ENCODE measurements around the gene FAM135A. TPM values are rescaled to one million over a fixed set of nuclear protein-coding genes. Genes with fewer than 3 reads are reported as not detected.
"Not testable (repeated sequence)": the region's sequence is repeated elsewhere in the genome, so short reads cannot be mapped to it uniquely, and the experiment has no call there.

The FAM135A gene
- total RNA-seq, 2 donors from 2014 or later: 28.0 to 40.3 TPM

DNA sequence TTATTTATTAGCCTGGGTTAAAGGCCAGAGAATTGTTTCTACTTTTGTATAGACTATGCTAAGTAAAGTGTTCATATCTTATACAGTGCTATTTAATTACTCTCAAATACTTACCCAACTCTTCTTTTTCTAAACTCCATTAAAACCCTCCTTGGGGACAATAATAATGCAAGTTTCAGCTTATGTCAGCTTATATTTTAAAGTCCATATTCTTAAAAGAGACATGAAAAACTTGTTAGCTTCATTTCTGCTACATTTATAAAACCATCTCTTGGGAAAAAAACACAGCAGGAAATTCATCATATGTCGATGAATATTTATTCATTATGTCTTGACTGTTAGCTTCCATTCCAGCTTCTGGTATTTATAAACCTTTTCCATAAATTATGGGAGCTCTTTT is 81.5 kb downstream of the FAM135A start:
- Histone ChIP-seq H3K4me3 (no peak overlapping the region), H3K9me3 (no peaks in the 10 kb centered on the region), H3K27ac (no peak overlapping the region), H3K36me3 (peaks cover 2% of the 10 kb centered on the region), H3K4me1 (ENCODE audit: control insufficient read depth in 1 of 2, low read depth in 2 of 2) (no peaks in the 10 kb centered on the region), H3K27me3 (replicated peaks; ENCODE audit: insufficient read depth) (no peaks in the 10 kb centered on the region)
- DNase-seq (ENCODE audit: low spot score) (no peak), ATAC-seq (ENCODE audit: insufficient number of reproducible peaks, low FRiP score, low read depth) (no peak)
- TF ChIP-seq, protein P1, sequence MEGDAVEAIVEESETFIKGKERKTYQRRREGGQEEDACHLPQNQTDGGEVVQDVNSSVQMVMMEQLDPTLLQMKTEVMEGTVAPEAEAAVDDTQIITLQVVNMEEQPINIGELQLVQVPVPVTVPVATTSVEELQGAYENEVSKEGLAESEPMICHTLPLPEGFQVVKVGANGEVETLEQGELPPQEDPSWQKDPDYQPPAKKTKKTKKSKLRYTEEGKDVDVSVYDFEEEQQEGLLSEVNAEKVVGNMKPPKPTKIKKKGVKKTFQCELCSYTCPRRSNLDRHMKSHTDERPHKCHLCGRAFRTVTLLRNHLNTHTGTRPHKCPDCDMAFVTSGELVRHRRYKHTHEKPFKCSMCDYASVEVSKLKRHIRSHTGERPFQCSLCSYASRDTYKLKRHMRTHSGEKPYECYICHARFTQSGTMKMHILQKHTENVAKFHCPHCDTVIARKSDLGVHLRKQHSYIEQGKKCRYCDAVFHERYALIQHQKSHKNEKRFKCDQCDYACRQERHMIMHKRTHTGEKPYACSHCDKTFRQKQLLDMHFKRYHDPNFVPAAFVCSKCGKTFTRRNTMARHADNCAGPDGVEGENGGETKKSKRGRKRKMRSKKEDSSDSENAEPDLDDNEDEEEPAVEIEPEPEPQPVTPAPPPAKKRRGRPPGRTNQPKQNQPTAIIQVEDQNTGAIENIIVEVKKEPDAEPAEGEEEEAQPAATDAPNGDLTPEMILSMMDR (IDR thresholded peaks at IDR 0.05): no peak

DNA sequence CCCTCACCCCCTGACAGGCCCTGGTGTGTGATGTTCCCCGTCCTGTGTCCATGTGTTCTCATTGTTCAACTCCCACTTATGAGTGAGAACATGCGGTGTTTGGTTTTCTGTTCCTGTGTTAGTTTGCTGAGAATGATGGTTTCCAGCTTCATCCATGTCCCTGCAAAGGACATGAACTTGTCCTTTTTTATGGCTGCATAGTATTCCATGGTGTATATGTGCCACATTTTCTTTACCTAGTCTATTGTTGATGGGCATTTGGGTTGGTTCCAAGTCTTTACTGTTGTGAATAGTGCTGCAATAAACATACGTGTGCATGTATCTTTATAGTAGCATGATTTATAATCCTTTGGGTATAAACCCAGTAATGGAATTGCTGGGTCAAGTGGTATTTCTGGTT is 82.5 kb downstream of the FAM135A start:
- not testable (repeated sequence) for H3K27ac ChIP-seq; H3K9me3 ChIP-seq; H3K4me1 ChIP-seq (ENCODE audit: control insufficient read depth in 1 of 2, low read depth in 2 of 2); H3K4me3 ChIP-seq; H3K36me3 ChIP-seq; DNase-seq (ENCODE audit: low spot score); ATAC-seq (ENCODE audit: insufficient number of reproducible peaks, low FRiP score, low read depth); H3K27me3 ChIP-seq (replicated peaks; ENCODE audit: insufficient read depth)

DNA sequence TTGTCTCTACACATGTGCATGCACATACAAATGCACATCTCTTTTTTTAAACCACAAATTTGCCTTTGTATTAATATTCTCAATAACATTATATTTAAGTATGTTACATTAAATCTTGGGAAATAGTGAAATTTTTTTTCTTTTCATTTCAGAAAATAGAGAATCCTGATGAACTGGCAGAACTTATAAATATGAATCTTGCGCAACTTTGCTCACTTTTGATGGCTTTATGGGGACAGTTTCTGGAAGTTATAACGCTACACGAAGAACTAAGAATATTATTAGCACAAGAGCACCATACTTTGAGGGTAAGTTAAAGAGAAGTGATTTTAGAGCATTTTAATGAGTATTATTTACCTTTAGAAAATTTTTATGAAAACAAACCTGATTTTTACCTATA is 89.2 kb downstream of the FAM135A start:
- H3K4me3 ChIP-seq: no peak overlapping the region
- no peaks in the 10 kb centered on the region for H3K27me3 ChIP-seq (replicated peaks; ENCODE audit: insufficient read depth)
- no peak overlapping the region for H3K27ac ChIP-seq
- DNase-seq (ENCODE audit: low spot score): no peak
- TF ChIP-seq, protein P1 (IDR thresholded peaks at IDR 0.05): no peak
- peaks cover 6% of the 10 kb centered on the region for H3K9me3 ChIP-seq
- H3K4me1 ChIP-seq (ENCODE audit: control insufficient read depth in 1 of 2, low read depth in 2 of 2): no peaks in the 10 kb centered on the region
- no peak for ATAC-seq (ENCODE audit: insufficient number of reproducible peaks, low FRiP score, low read depth)
- peaks cover 19% of the 10 kb centered on the region for H3K36me3 ChIP-seq

DNA sequence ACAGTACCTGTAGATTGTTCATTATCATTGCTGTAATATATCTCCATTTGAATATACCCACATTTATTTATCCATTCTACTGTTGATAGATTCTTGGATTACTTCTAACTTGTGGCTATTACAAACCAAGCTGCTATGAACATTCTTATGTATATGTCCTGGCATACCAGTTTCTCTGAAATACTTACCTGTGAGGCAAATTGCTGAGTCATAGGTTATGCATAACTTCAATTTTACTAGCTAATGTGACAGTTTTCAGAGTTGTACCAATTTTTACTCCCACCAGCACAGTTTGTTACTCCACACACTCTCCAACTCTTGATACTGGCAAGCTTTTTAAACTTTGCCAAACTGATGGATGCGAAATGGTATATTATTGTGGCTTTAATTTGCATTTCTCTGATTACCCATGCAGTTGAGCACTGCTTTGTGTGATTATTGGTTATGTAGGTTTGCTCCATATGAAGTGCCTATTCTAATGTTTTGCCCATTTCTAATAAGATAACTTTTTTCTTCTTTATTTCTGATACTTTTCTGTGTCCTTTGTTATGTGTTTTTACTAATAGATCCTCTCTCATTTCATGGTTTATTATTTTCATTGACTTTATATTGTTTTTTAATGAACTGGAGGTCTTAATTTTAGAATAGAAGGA is 90.6 kb downstream of the FAM135A start:
- Histone ChIP-seq H3K27me3 (replicated peaks; ENCODE audit: insufficient read depth) (no peaks in the 10 kb centered on the region), H3K9me3 (peaks cover 6% of the 10 kb centered on the region), H3K27ac (no peak overlapping the region), H3K4me3 (no peak overlapping the region), H3K36me3 (peaks cover 19% of the 10 kb centered on the region), H3K4me1 (ENCODE audit: control insufficient read depth in 1 of 2, low read depth in 2 of 2) (no peaks in the 10 kb centered on the region)
- no peak for ATAC-seq (ENCODE audit: insufficient number of reproducible peaks, low FRiP score, low read depth)
- TF ChIP-seq, protein P1 (IDR thresholded peaks at IDR 0.05): no peak
- DNase-seq (ENCODE audit: low spot score): no peak

DNA sequence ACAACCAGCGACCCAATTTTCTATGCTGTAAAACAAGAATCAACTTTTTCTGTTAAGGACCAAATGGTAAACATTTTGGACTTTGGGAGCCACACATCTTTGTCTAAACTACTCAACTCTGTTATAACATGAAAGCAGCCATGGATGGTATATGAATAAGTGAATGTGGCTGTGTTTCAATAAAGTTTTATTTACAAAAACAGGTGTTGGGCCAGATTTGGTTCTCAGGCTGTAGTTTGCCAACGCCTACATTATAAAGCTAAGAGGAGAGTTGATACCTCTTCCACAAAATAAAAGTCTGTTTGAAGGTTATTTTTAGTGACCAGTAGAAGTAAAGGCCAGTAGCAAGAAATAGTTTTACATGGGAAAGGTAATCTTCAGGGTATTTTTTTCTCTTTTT is 93.0 kb downstream of the FAM135A start:
- H3K9me3 ChIP-seq: peaks cover 6% of the 10 kb centered on the region
- H3K4me1 ChIP-seq (ENCODE audit: control insufficient read depth in 1 of 2, low read depth in 2 of 2): no peaks in the 10 kb centered on the region
- H3K36me3 ChIP-seq: peaks cover 15% of the 10 kb centered on the region
- TF ChIP-seq, protein P1 (IDR thresholded peaks at IDR 0.05): no peak
- H3K27ac ChIP-seq: no peak overlapping the region
- no peak overlapping the region for H3K4me3 ChIP-seq
- no peaks in the 10 kb centered on the region for H3K27me3 ChIP-seq (replicated peaks; ENCODE audit: insufficient read depth)
- no peak for ATAC-seq (ENCODE audit: insufficient number of reproducible peaks, low FRiP score, low read depth)
- DNase-seq (ENCODE audit: low spot score): no peak

DNA sequence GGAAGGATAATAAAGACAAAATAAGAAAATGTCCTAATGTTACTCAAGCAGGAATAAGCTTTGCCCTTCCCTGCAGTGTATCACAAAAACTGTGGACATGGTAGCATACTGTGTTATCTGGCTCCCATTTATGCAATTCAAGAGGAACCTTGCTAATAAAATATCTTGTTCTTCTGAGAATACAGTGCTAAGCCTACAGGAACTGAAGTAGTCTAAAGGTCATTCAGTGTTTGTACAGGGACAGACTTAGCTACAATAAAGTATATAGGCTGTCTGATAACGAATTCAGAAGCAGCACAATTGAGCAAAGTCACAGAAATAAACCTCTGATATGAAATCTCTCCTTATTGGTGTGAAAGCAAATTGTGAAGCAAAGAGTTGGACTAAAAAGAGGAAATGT is 93.9 kb downstream of the FAM135A start:
- H3K4me1 ChIP-seq (ENCODE audit: control insufficient read depth in 1 of 2, low read depth in 2 of 2): no peaks in the 10 kb centered on the region
- H3K4me3 ChIP-seq: no peak overlapping the region
- DNase-seq (ENCODE audit: low spot score) (no peak), ATAC-seq (ENCODE audit: insufficient number of reproducible peaks, low FRiP score, low read depth) (no peak)
- TF ChIP-seq, protein P1 (IDR thresholded peaks at IDR 0.05): no peak
- no peak overlapping the region for H3K27ac ChIP-seq
- H3K36me3 ChIP-seq: peaks cover 15% of the 10 kb centered on the region
- H3K27me3 ChIP-seq (replicated peaks; ENCODE audit: insufficient read depth): no peaks in the 10 kb centered on the region
- H3K9me3 ChIP-seq: peaks cover 6% of the 10 kb centered on the region
